Astrocyte (in vitro differentiated cells and primary cell): Measurements from ENCODE around the gene MRPS12. TPM values are rescaled to one million over a fixed set of nuclear protein-coding genes. Genes with fewer than 3 reads are reported as not detected.

Experiments
- DNase-seq: peaks from one replicate; pipeline ENCODE4 v3.0.0-alpha.2; 2010; ENCODE audit warnings: low read depth
- FAIRE-seq: peaks from 2 replicates; lab custom pipeline; 2011; peaks lifted over from hg19 to GRCh38; lab: Jason Lieb, UNC
- H2AFZ ChIP-seq: 2 replicates; pipeline ENCODE4 v1.6.0; 2012; ENCODE audit warnings: low read depth, low read length, inconsistent platforms
- H3K27ac ChIP-seq: 2 replicates; pipeline ENCODE4 v1.5.1; 2011; ENCODE audit warnings: low read depth, low read length, inconsistent platforms
- H3K27me3 ChIP-seq: 2 replicates; pipeline ENCODE4 v1.6.0; 2011; ENCODE audit warnings: low read length, inconsistent platforms; ENCODE audit not compliant: insufficient read depth
- H3K36me3 ChIP-seq: 2 replicates; pipeline ENCODE4 v1.5.1; 2011; ENCODE audit warnings: low read length, inconsistent platforms; ENCODE audit not compliant: insufficient read depth
- H3K4me1 ChIP-seq: 2 replicates; pipeline ENCODE4 v1.5.1; 2011; ENCODE audit warnings: low read length, inconsistent platforms; ENCODE audit not compliant: insufficient read depth
- H3K4me2 ChIP-seq: 2 replicates; pipeline ENCODE4 v1.6.0; 2012; ENCODE audit warnings: low read length, inconsistent platforms
- H3K4me3 ChIP-seq: 2 replicates; pipeline ENCODE4 v1.5.1; 2011; ENCODE audit warnings: low read depth, mild to moderate bottlenecking, low read length, inconsistent platforms; ENCODE audit not compliant: insufficient read depth
- H3K79me2 ChIP-seq: 2 replicates; pipeline ENCODE4 v1.6.0; 2012; ENCODE audit warnings: mild to moderate bottlenecking, low read length, inconsistent platforms; ENCODE audit not compliant: insufficient read depth
- H3K9ac ChIP-seq: 2 replicates; pipeline ENCODE4 v1.6.0; 2012; ENCODE audit warnings: mild to moderate bottlenecking, low read length, inconsistent platforms
- H3K9me3 ChIP-seq: 2 replicates; pipeline ENCODE4 v1.5.1; 2012; ENCODE audit warnings: low read depth, mild to moderate bottlenecking, low read length, inconsistent platforms; ENCODE audit not compliant: insufficient read depth
- H4K20me1 ChIP-seq: 2 replicates; pipeline ENCODE4 v1.6.0; 2012; ENCODE audit warnings: low read length, inconsistent platforms; ENCODE audit not compliant: insufficient read depth
- H3K27ac Mint-ChIP-seq: one replicate; pipeline ENCODE4 v1.8.0; 2021; ENCODE audit warnings: mild to moderate bottlenecking, mixed read lengths; ENCODE audit not compliant: unreplicated experiment
- H3K27me3 Mint-ChIP-seq: one replicate; pipeline ENCODE4 v1.8.0; 2021; ENCODE audit warnings: low read depth, mixed read lengths; ENCODE audit not compliant: unreplicated experiment
- H3K36me3 Mint-ChIP-seq: one replicate; pipeline ENCODE4 v1.8.0; 2021; ENCODE audit warnings: low read depth, mixed read lengths; ENCODE audit not compliant: unreplicated experiment
- H3K4me1 Mint-ChIP-seq: one replicate; pipeline ENCODE4 v1.8.0; 2021; ENCODE audit warnings: low read depth, mixed read lengths; ENCODE audit not compliant: unreplicated experiment
- H3K4me3 Mint-ChIP-seq: one replicate; pipeline ENCODE4 v1.8.0; 2021; ENCODE audit warnings: mild to moderate bottlenecking, moderate library complexity, mixed read lengths; ENCODE audit not compliant: unreplicated experiment
- H3K9me3 Mint-ChIP-seq: one replicate; pipeline ENCODE4 v1.8.0; 2021; ENCODE audit warnings: mild to moderate bottlenecking, mixed read lengths; ENCODE audit not compliant: unreplicated experiment
- CTCF ChIP-seq: IDR thresholded peaks from 2 replicates; pipeline ENCODE4 v1.5.1; 2011; ENCODE audit warnings: low read depth, mild to moderate bottlenecking, inconsistent platforms, low read length, moderate library complexity; ENCODE audit not compliant: insufficient read depth
- EZH2 ChIP-seq: IDR thresholded peaks from 2 replicates; pipeline ENCODE4 v1.6.1; 2012; ENCODE audit warnings: mild to moderate bottlenecking, low read length, inconsistent platforms; ENCODE audit not compliant: insufficient read depth
- total RNA-seq: library from RNA; stranded (reverse); gene quantifications from 2 replicates; pipeline ENCODE4 v1.2.1, GENCODE V29; 2021

MRPS12 gene
- total RNA-seq, 1 donor from 2014 or later, result 59.5 TPM

GRCh38 chr19:38980583-38981374 lies 50.0 kb downstream of the MRPS12 start:
- peaks cover 13% of the 10 kb centered on the region for H3K4me1 Mint-ChIP-seq
- H3K4me3 Mint-ChIP-seq, result no peak overlapping the region
- Histone ChIP-seq H3K4me1 (peaks cover 9% of the 10 kb centered on the region), H3K9me3 (peaks cover 9% of the 10 kb centered on the region), H3K4me3 (no peak overlapping the region), H3K9ac (no peak overlapping the region), H3K27me3 (no peaks in the 10 kb centered on the region), H3K36me3 (no peaks in the 10 kb centered on the region), H3K4me2 (no peak overlapping the region), H2AFZ (no peak overlapping the region), H3K79me2 (no peaks in the 10 kb centered on the region), H3K27ac (no peak overlapping the region), H4K20me1 (no peaks in the 10 kb centered on the region)
- H3K27ac Mint-ChIP-seq, result no peak overlapping the region
- DNase-seq (no peak), FAIRE-seq (no peak)
- peaks cover 8% of the 10 kb centered on the region for H3K9me3 Mint-ChIP-seq
- peaks cover 2% of the 10 kb centered on the region for H3K27me3 Mint-ChIP-seq
- no peaks in the 10 kb centered on the region for H3K36me3 Mint-ChIP-seq
- TF ChIP-seq EZH2 (no peak), CTCF (no peak)

Other genes starting within 250 kb of the MRPS12 start
- gene CAPN12, start 186.5 kb upstream of the MRPS12 start, total RNA-seq, result 4.6 and 6.0 TPM in 2 replicates
- not detected in 2 replicates for gene LGALS7, start 157.4 kb upstream of the MRPS12 start, total RNA-seq
- gene LGALS7B, start 141.7 kb upstream of the MRPS12 start, total RNA-seq, result not detected in 2 replicates
- 0.32 TPM in 1 of 2 replicates, not detected in the other for gene LGALS4, start 118.0 kb upstream of the MRPS12 start, total RNA-seq
- 51.4 and 53.3 TPM in 2 replicates for gene ECH1, start 99.2 kb upstream of the MRPS12 start, total RNA-seq
- 285 and 314 TPM in 2 replicates for gene HNRNPL, start 81.0 kb upstream of the MRPS12 start, total RNA-seq
- gene RINL, start 52.7 kb upstream of the MRPS12 start, total RNA-seq, result 0.91 and 1.3 TPM in 2 replicates
- 35.3 and 35.7 TPM in 2 replicates for gene SIRT2, start 31.3 kb upstream of the MRPS12 start, total RNA-seq
- 19.3 and 21.7 TPM in 2 replicates for gene NFKBIB, start 31.0 kb upstream of the MRPS12 start, total RNA-seq
- gene CCER2, start 18.8 kb upstream of the MRPS12 start, total RNA-seq, result 0.36 and 0.89 TPM in 2 replicates
- gene SARS2, start 181 bp upstream of the MRPS12 start, total RNA-seq, result 21.1 and 24.8 TPM in 2 replicates
- gene FBXO17, start 44.8 kb downstream of the MRPS12 start, total RNA-seq, result 14.7 and 15.9 TPM in 2 replicates
- 4.1 and 7.1 TPM in 2 replicates for gene FBXO27, start 101.6 kb downstream of the MRPS12 start, total RNA-seq
- gene ACP7, start 153.4 kb downstream of the MRPS12 start, total RNA-seq, result not detected in 2 replicates
- gene PAK4, start 194.8 kb downstream of the MRPS12 start, total RNA-seq, result 48.0 and 51.1 TPM in 2 replicates